Loucy (cell line): ENCODE results near the gene UNC5B.

Experiments used
- H2AFZ ChIP-seq: fragments of 200-600 bp; sonication (generic); 2 replicates; pipeline ENCODE4 v1.6.0; 2016; ENCODE audit warnings: antibody characterized with exemption, mild to moderate bottlenecking, low read length, moderate library complexity
- H3F3A ChIP-seq: fragments of 200-600 bp; 2 replicates; pipeline ENCODE4 v1.6.0; 2016; ENCODE audit warnings: antibody characterized with exemption, low read depth, mild to moderate bottlenecking
- H3K27me3 ChIP-seq: fragments of 200-600 bp; sonication (generic); 2 replicates; pipeline ENCODE4 v1.6.1; 2014; ENCODE audit warnings: low read length, mild to moderate bottlenecking; ENCODE audit not compliant: insufficient read depth, poor library complexity, severe bottlenecking
- H3K36me3 ChIP-seq: fragments of 200-600 bp; sonication (generic); 2 replicates; pipeline ENCODE4 v1.6.1; 2016; ENCODE audit warnings: low read length; ENCODE audit not compliant: insufficient read depth
- H3K4me1 ChIP-seq: fragments of 200-600 bp; sonication (generic); 2 replicates; pipeline ENCODE4 v1.5.1; 2014; ENCODE audit warnings: low read length, mild to moderate bottlenecking; ENCODE audit not compliant: insufficient read depth, poor library complexity, severe bottlenecking
- H3K4me2 ChIP-seq: fragments of 200-600 bp; sonication (generic); 2 replicates; pipeline ENCODE4 v1.6.0; 2014; ENCODE audit warnings: antibody characterized with exemption, low read length, low read depth, mild to moderate bottlenecking; ENCODE audit not compliant: poor library complexity, severe bottlenecking
- H3K4me3 ChIP-seq: fragments of 200-600 bp; sonication (generic); 2 replicates; pipeline ENCODE4 v1.5.1; 2014; ENCODE audit warnings: low read length, mild to moderate bottlenecking, mixed read lengths; ENCODE audit not compliant: poor library complexity, severe bottlenecking
- H3K79me2 ChIP-seq: fragments of 200-600 bp; sonication (generic); 2 replicates; pipeline ENCODE4 v1.6.1; 2014; ENCODE audit warnings: low read length; ENCODE audit not compliant: insufficient read depth
- H3K9ac ChIP-seq: fragments of 200-600 bp; sonication (generic); 2 replicates; pipeline ENCODE4 v1.6.0; 2014; ENCODE audit warnings: mild to moderate bottlenecking, low read depth, low read length, moderate library complexity; ENCODE audit not compliant: poor library complexity, severe bottlenecking
- H3K9me2 ChIP-seq: fragments of 200-600 bp; sonication (generic); replicated peaks from 2 replicates; pipeline ENCODE4 v1.6.1; 2016; ENCODE audit warnings: low read depth, low read length, mixed read lengths
- H3K9me3 ChIP-seq: fragments of 200-600 bp; sonication (generic); 2 replicates; pipeline ENCODE4 v1.6.1; 2014; ENCODE audit warnings: mild to moderate bottlenecking, antibody characterized with exemption, low read length, low read depth; ENCODE audit not compliant: insufficient read depth
- H4K20me1 ChIP-seq: fragments of 200-600 bp; sonication (generic); 2 replicates; pipeline ENCODE4 v1.6.0; 2014; ENCODE audit warnings: antibody characterized with exemption, low read length, mild to moderate bottlenecking; ENCODE audit not compliant: insufficient read depth, poor library complexity, severe bottlenecking
- EZH2phosphoT487 ChIP-seq: fragments of 200-600 bp; IDR thresholded peaks from 2 replicates; pipeline ENCODE4 v1.6.1; 2018; ENCODE audit warnings: antibody characterized with exemption, mild to moderate bottlenecking, moderate library complexity, borderline replicate concordance
- TF ChIP-seq, protein P1 (sequence below): fragments of 200-600 bp; sonication (generic); conservative IDR thresholded peaks from 2 replicates; pipeline ENCODE4 v1.5.1; 2014; ENCODE audit warnings: mild to moderate bottlenecking, antibody characterized with exemption, low read length

UNC5B gene

DNA sequence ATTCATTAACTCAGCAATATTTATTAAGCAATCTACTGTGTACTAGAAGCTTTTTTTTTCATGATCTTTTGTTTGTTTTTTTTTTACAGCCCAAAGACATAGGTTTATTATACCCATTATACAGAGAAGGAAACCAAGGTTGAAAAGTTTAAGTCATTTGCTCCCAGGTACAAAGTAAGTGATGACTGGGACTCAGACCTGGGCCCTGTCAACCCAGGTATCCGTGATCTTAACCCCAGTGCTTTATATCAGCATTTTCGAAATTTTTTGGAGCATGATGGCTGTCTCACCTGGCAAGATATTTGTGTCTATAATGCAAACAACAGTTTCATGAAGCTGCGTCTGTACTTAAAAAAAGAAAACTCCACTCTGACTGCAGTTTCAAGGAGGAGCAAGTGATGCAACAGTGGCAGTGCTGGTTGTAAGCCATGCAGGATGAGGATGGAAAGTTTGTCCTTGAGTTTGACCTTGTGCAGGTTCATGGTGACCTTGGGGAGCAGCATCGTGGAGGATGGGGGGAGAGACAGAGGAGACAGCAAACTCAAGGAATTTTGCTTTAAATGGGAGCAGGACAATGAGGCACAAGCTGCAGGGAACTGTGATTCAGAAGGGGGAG, 118.5 kb downstream of the UNC5B start:
- Histone ChIP-seq H3K4me3 (no peak overlapping the region), H3K9me2 (no peaks in the 10 kb centered on the region), H3K27me3 (no peaks in the 10 kb centered on the region), H3K4me2 (no peak overlapping the region), H3K79me2 (no peaks in the 10 kb centered on the region; the same call in 1 of the 2 replicates), H2AFZ (no peak overlapping the region), H3F3A (no peaks in the 10 kb centered on the region), H3K9ac (no peak overlapping the region), H4K20me1 (no peaks in the 10 kb centered on the region), H3K9me3 (no peaks in the 10 kb centered on the region), H3K36me3 (peaks cover 15% of the 10 kb centered on the region; the same call in 1 of the 2 replicates), H3K4me1 (peaks cover 3% of the 10 kb centered on the region)
- no peak for TF ChIP-seq EZH2phosphoT487
- TF ChIP-seq, protein P1, sequence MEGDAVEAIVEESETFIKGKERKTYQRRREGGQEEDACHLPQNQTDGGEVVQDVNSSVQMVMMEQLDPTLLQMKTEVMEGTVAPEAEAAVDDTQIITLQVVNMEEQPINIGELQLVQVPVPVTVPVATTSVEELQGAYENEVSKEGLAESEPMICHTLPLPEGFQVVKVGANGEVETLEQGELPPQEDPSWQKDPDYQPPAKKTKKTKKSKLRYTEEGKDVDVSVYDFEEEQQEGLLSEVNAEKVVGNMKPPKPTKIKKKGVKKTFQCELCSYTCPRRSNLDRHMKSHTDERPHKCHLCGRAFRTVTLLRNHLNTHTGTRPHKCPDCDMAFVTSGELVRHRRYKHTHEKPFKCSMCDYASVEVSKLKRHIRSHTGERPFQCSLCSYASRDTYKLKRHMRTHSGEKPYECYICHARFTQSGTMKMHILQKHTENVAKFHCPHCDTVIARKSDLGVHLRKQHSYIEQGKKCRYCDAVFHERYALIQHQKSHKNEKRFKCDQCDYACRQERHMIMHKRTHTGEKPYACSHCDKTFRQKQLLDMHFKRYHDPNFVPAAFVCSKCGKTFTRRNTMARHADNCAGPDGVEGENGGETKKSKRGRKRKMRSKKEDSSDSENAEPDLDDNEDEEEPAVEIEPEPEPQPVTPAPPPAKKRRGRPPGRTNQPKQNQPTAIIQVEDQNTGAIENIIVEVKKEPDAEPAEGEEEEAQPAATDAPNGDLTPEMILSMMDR, result no peak

DNA sequence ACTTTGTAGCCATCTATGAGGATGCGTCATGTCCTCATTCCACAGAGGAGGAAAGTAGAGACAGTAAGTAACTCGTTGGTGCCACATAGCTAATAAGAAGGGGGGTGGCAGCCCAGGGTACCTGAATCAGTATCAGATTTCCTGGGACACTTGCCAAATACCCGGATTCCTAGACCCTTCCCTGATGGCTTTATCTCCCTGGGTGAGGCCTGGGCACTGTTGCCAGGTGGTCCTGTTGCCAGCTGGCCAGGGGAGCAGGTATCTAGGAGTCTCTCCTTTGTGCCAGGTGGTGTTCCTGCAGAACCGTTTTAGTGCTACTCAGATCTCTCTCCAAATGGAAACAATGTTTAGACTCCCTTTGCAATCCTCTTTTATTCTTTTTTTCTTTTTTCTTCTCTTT, 119.4 kb downstream of the UNC5B start:
- no peaks in the 10 kb centered on the region; the same call in 1 of the 2 replicates for H3K79me2 ChIP-seq
- no peak overlapping the region for H3K9ac ChIP-seq
- no peak for TF ChIP-seq EZH2phosphoT487
- TF ChIP-seq, protein P1, result no peak
- peaks cover 15% of the 10 kb centered on the region; the same call in 1 of the 2 replicates for H3K36me3 ChIP-seq
- no peak overlapping the region for H3K4me3 ChIP-seq
- no peaks in the 10 kb centered on the region for H3K9me3 ChIP-seq
- H4K20me1 ChIP-seq, result no peaks in the 10 kb centered on the region
- H3K4me1 ChIP-seq, result peaks cover 3% of the 10 kb centered on the region
- H3K4me2 ChIP-seq, result no peak overlapping the region
- no peaks in the 10 kb centered on the region for H3F3A ChIP-seq
- no peaks in the 10 kb centered on the region for H3K9me2 ChIP-seq
- H2AFZ ChIP-seq, result no peak overlapping the region
- H3K27me3 ChIP-seq, result no peaks in the 10 kb centered on the region

DNA sequence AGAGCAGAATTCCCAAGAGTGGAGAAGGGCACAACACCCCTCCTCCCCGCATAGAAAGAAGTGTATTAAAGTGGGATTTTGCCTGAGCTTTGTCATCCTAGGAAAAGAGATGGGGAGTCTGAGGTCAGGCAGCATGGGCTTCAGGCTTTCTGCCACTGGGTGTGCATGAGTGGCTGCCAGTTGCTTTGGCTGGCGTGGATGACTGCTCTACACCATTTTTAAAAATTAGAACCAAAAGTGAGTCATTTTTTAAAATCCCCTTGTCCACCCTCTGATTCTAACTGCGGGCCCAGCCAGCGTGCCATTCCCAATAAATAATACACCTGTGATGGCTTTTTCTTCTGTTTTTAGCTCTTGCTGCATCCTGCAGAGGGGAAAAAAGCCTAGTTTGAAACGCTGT, 120.1 kb downstream of the UNC5B start:
- H3K9ac ChIP-seq, result no peak overlapping the region
- no peaks in the 10 kb centered on the region for H3K9me3 ChIP-seq
- no peaks in the 10 kb centered on the region; the same call in 1 of the 2 replicates for H3K79me2 ChIP-seq
- peaks cover 15% of the 10 kb centered on the region; the same call in 1 of the 2 replicates for H3K36me3 ChIP-seq
- peaks cover 3% of the 10 kb centered on the region for H3K4me1 ChIP-seq
- no peaks in the 10 kb centered on the region for H4K20me1 ChIP-seq
- no peak overlapping the region for H2AFZ ChIP-seq
- TF ChIP-seq, protein P1, result no peak
- no peak for TF ChIP-seq EZH2phosphoT487
- H3F3A ChIP-seq, result no peaks in the 10 kb centered on the region
- no peaks in the 10 kb centered on the region for H3K9me2 ChIP-seq
- no peak overlapping the region for H3K4me2 ChIP-seq
- H3K27me3 ChIP-seq, result no peaks in the 10 kb centered on the region
- no peak overlapping the region for H3K4me3 ChIP-seq
